HFF-Myc (cell line): ENCODE measurements around the gene OLR1.
"Not testable (repeated sequence)": the region's sequence is repeated elsewhere in the genome, so short reads cannot be mapped to it uniquely, and the experiment has no call there.

ENCODE experiments used
- DNase-seq: peaks from one replicate; pipeline ENCODE4 v3.0.0-alpha.2; 2011; ENCODE audit warnings: low read depth; ENCODE audit errors: extremely low read depth
- H3K4me3 ChIP-seq: replicated peaks from 2 replicates; pipeline ENCODE4 v1.5.1; 2011; ENCODE audit warnings: low read depth, mild to moderate bottlenecking, control low read depth, low read length
- CTCF ChIP-seq: IDR thresholded peaks from 2 replicates; pipeline ENCODE4 v1.5.1; 2012; ENCODE audit warnings: mild to moderate bottlenecking, low read depth, low read length, control low read depth; ENCODE audit errors: missing control alignments

The OLR1 gene

GRCh38 chr12:10189653-10190052 lies 17.7 kb upstream of the OLR1 start:
- TF ChIP-seq CTCF, result no peak
- H3K4me3 ChIP-seq, result no peak overlapping the region
- DNase-seq, result no peak

- not testable (repeated sequence) for H3K4me3 ChIP-seq, DNase-seq
Measured at GRCh38 chr12:10186958-10187357, 15.0 kb upstream of the OLR1 start.

GRCh38 chr12:10186299-10186698 lies 14.4 kb upstream of the OLR1 start:
- DNase-seq, result no peak
- TF ChIP-seq CTCF, result no peak
- no peak overlapping the region for H3K4me3 ChIP-seq

GRCh38 chr12:10184261-10184843 lies 12.4 kb upstream of the OLR1 start:
- no peak for DNase-seq
- H3K4me3 ChIP-seq, result no peak overlapping the region
- no peak for TF ChIP-seq CTCF

- no peak for TF ChIP-seq CTCF
- DNase-seq, result no peak
- H3K4me3 ChIP-seq, result no peak overlapping the region
Measured at GRCh38 chr12:10182354-10183049, 10.6 kb upstream of the OLR1 start.

GRCh38 chr12:10179776-10180181 lies 7.8 kb upstream of the OLR1 start:
- no peak for DNase-seq
- no peak for TF ChIP-seq CTCF
- H3K4me3 ChIP-seq, result no peak overlapping the region

- TF ChIP-seq CTCF, result no peak
- no peak within 1 kb of the TSS for H3K4me3 ChIP-seq
- no peak for DNase-seq
Measured at GRCh38 chr12:10178821-10179220, 6.9 kb upstream of the OLR1 start, which contains the start of gene TMEM52B. TSS of gene TMEM52B (plus strand) at chr12:10179032. CDS start at chr12:10179575, 543 bp downstream.
